OCI-LY7 (cell line): ENCODE measurements around the gene VIPR2. TPM values are rescaled to one million over a fixed set of nuclear protein-coding genes. Genes with fewer than 3 reads are reported as not detected.

Source experiments
- BruUV-seq: library from RNA; stranded (reverse); fragments of 400-500 nt; replicated peaks from 2 replicates; lab custom pipeline; 2021; lab: Mats Ljungman, UMichigan
- CTCF ChIA-PET: fragments of 300-600 bp; sonication (Branson Sonifier 250); formaldehyde crosslinking; loops from one replicate; lab custom pipeline; 2022; ENCODE audit warnings: antibody characterized with exemption; ENCODE audit not compliant: unreplicated experiment; lab: Charles Lee
- POLR2A ChIA-PET: fragments of 300-600 bp; sonication (Branson Sonifier 250); formaldehyde crosslinking; loops from one replicate; lab custom pipeline; 2022; ENCODE audit warnings: antibody characterized with exemption; lab: Charles Lee
- DNase-seq: peaks from one replicate; pipeline ENCODE4 v3.0.0-alpha.2; 2015; ENCODE audit warnings: low spot score
- H2AFZ ChIP-seq: fragments of 200-600 bp; sonication (generic), shearing (Covaris generic); 2 replicates; pipeline ENCODE4 v1.6.1; 2014; ENCODE audit warnings: mild to moderate bottlenecking, antibody characterized with exemption, low read length, moderate library complexity
- H3K27ac ChIP-seq: fragments of 200-600 bp; sonication (generic); 2 replicates; pipeline ENCODE4 v1.5.1; 2014; ENCODE audit warnings: mixed run types, low read depth, mild to moderate bottlenecking, moderate library complexity, low read length, inconsistent platforms; ENCODE audit not compliant: poor library complexity, severe bottlenecking
- H3K36me3 ChIP-seq: fragments of 200-600 bp; sonication (generic); 2 replicates; pipeline ENCODE4 v1.6.1; 2014; ENCODE audit warnings: mild to moderate bottlenecking, antibody characterized with exemption, low read length, moderate library complexity, mixed read lengths; ENCODE audit not compliant: insufficient read depth
- H3K4me1 ChIP-seq: fragments of 200-600 bp; sonication (generic); 2 replicates; pipeline ENCODE4 v1.5.1; 2014; ENCODE audit warnings: mild to moderate bottlenecking, low read length; ENCODE audit not compliant: insufficient read depth, poor library complexity, severe bottlenecking
- H3K4me2 ChIP-seq: fragments of 200-600 bp; sonication (generic); 2 replicates; pipeline ENCODE4 v1.6.1; 2014; ENCODE audit warnings: mild to moderate bottlenecking, low read length
- H3K4me3 ChIP-seq: fragments of 200-600 bp; sonication (generic); 2 replicates; pipeline ENCODE4 v1.5.1; 2014; ENCODE audit warnings: mild to moderate bottlenecking, low read depth, low read length; ENCODE audit not compliant: poor library complexity, severe bottlenecking
- H3K79me2 ChIP-seq: fragments of 200-600 bp; sonication (generic); 2 replicates; pipeline ENCODE4 v1.6.1; 2016; ENCODE audit warnings: low read depth, mild to moderate bottlenecking, low read length, moderate library complexity, mixed read lengths; ENCODE audit not compliant: insufficient read depth
- H3K9me2 ChIP-seq: fragments of 200-600 bp; sonication (generic); 2 replicates; pipeline ENCODE4 v1.6.1; 2016; ENCODE audit warnings: mild to moderate bottlenecking, low read length, mixed read lengths; ENCODE audit not compliant: insufficient read depth
- H3K9me3 ChIP-seq: fragments of 200-600 bp; sonication (generic); 2 replicates; pipeline ENCODE4 v1.6.1; 2014; ENCODE audit warnings: mild to moderate bottlenecking, mixed run types, low read length, mixed read lengths
- H4K20me1 ChIP-seq: fragments of 200-600 bp; sonication (generic); 2 replicates; pipeline ENCODE4 v1.6.1; 2014; ENCODE audit warnings: mild to moderate bottlenecking, antibody characterized with exemption, low read length, moderate library complexity, mixed read lengths; ENCODE audit not compliant: insufficient read depth
- CTCF ChIP-seq: fragments of 200-600 bp; sonication (generic); conservative IDR thresholded peaks from 2 replicates; pipeline ENCODE4 v1.5.1; 2014; ENCODE audit warnings: mild to moderate bottlenecking, antibody characterized with exemption, low read length, moderate library complexity, mixed read lengths
- EZH2phosphoT487 ChIP-seq: fragments of 200-600 bp; sonication (generic); IDR thresholded peaks from 2 replicates; pipeline ENCODE4 v1.6.1; 2018; ENCODE audit warnings: low read depth, borderline replicate concordance, mild to moderate bottlenecking, mixed run types, antibody characterized with exemption, low read length, moderate library complexity, mixed read lengths
- intact Hi-C: fragments of 100-400 bp; cut with micrococcal nuclease; formaldehyde crosslinking; loops from one replicate; pipeline ENCODE4 v1.10.0; 2022; ENCODE audit not compliant: unreplicated experiment
- total RNA-seq, 2 experiments: library from RNA; depleted of rRNA in 1 of 2; stranded (reverse); fragments of >200 nt in 1 of 2; shearing (Covaris generic) in 1 of 2; gene quantifications; 2 replicates each; pipeline ENCODE4 v1.2.3, GENCODE V29; 2014 to 2022

Gene VIPR2
- total RNA-seq, 2 experiments from 2014 or later = not detected

DNA sequence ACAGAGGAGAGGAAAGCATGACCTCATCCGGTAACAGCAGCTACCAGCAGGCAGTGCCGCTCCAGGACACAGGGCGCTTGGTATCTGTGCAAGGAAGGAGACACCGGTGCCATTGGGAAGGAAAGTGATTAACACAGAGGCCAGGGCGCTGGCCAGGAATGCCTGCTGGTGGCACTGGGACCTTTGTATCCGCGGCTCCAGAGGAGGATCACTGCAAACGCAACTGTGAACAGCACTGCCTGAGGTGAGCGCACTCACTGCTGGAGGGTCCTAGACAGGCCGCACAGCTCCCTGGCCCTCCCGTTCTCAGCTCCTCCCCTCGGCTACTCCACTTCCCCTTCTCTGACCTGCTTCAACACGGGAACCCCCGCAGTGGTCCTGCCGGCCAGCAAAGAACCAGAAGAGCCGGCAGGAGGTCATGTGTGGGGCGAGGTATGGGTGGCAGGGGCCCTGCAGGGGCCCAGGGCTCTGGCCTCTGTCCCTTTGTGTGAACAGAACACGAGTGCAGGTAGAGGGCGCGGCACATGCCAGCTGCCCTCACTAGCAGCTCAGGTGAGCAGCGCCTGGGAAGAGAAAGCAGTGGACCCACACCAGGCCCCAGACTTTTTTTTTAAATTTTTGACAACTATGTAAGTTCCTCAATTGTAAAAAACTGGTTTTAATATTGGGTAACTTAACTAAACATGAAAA lies 107.6 kb downstream of the VIPR2 start:
- Histone ChIP-seq H3K36me3 (no peaks in the 10 kb centered on the region), H3K4me2 (no peak overlapping the region), H3K79me2 (no peaks in the 10 kb centered on the region), H3K9me2 (no peaks in the 10 kb centered on the region), H2AFZ (no peak overlapping the region), H3K27ac (no peak overlapping the region), H3K4me1 (no peaks in the 10 kb centered on the region), H3K9me3 (no peaks in the 10 kb centered on the region), H3K4me3 (no peak overlapping the region), H4K20me1 (no peaks in the 10 kb centered on the region)
- ChIA-PET CTCF (no interaction called here), POLR2A (no interaction called here)
- no TSS peak for BruUV-seq
- TF ChIP-seq CTCF (no peak), EZH2phosphoT487 (no peak)
- intact Hi-C loops = no loop called here
- no peak for DNase-seq

DNA sequence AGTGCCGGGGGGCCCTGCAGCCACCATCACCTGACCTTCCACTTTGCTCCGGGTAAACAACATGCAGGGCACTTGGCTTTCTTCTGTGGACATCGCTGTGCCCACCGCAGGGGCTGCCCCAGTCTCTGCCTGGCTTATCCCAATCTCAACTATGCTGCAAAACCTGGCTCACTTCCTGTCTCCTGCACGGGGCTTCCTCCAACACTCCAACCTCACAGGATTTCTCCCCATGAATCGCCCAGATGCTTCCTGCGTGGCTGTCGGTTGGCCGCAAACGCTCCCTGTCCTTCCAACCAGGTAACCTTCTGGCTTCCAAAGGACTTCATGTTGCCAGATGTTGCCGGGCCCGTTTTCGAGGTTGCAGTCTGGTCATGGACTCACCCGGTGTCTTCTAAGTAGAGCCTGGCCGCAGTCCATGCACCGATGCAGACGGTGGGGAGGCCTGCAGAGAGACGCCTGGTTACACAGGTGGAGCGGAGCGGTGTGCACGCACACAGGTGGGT lies 109.0 kb downstream of the VIPR2 start:
- no peak overlapping the region for H2AFZ ChIP-seq
- POLR2A ChIA-PET = no interaction called here
- no peak overlapping the region for H3K4me2 ChIP-seq
- H3K9me2 ChIP-seq = no peaks in the 10 kb centered on the region
- H3K36me3 ChIP-seq = no peaks in the 10 kb centered on the region
- H3K79me2 ChIP-seq = no peaks in the 10 kb centered on the region
- intact Hi-C loops = no loop called here
- TF ChIP-seq CTCF (no peak), EZH2phosphoT487 (no peak)
- H3K9me3 ChIP-seq = no peaks in the 10 kb centered on the region
- no peak overlapping the region for H3K4me3 ChIP-seq
- DNase-seq = no peak
- H3K27ac ChIP-seq = no peak overlapping the region
- CTCF ChIA-PET = no interaction called here
- H4K20me1 ChIP-seq = no peaks in the 10 kb centered on the region
- no peaks in the 10 kb centered on the region for H3K4me1 ChIP-seq
- BruUV-seq = no TSS peak

GRCh38 chr7:159034988-159035387 lies 109.7 kb downstream of the VIPR2 start:
- no peaks in the 10 kb centered on the region for H3K79me2 ChIP-seq
- no peaks in the 10 kb centered on the region for H3K9me2 ChIP-seq
- H3K9me3 ChIP-seq = no peaks in the 10 kb centered on the region
- no TSS peak for BruUV-seq
- intact Hi-C loops = no loop called here
- H3K4me1 ChIP-seq = no peaks in the 10 kb centered on the region
- H4K20me1 ChIP-seq = no peaks in the 10 kb centered on the region
- DNase-seq = no peak
- CTCF ChIA-PET = no interaction called here
- no peak for TF ChIP-seq EZH2phosphoT487
- TF ChIP-seq CTCF = no peak
- no peaks in the 10 kb centered on the region for H3K36me3 ChIP-seq
- POLR2A ChIA-PET = no interaction called here
- no peak overlapping the region for H3K4me2 ChIP-seq
- H3K27ac ChIP-seq = no peak overlapping the region
- no peak overlapping the region for H3K4me3 ChIP-seq
- H2AFZ ChIP-seq = no peak overlapping the region
